C4-2B (cell line): ENCODE data around the gene FOXN3.

Experiments used
- H3K27ac ChIP-seq: fragments of 450-650 bp; 2 replicates; pipeline ENCODE4 v1.5.1; 2017
- CTCF ChIP-seq: fragments of 450-650 bp; conservative IDR thresholded peaks from 2 replicates; pipeline ENCODE4 v1.5.1; 2017; ENCODE audit warnings: mild to moderate bottlenecking
- ZFX ChIP-seq: fragments of 450-650 bp; IDR thresholded peaks from 2 replicates; pipeline ENCODE4 v1.6.1; 2017

FOXN3 gene

GRCh38 chr14:89359477-89360222 is 57.4 kb downstream of the FOXN3 start:
- TF ChIP-seq CTCF (no peak), ZFX (no peak)
- H3K27ac ChIP-seq, result no peak overlapping the region

- no peak overlapping the region for H3K27ac ChIP-seq
- TF ChIP-seq CTCF (no peak), ZFX (no peak)
Measured at GRCh38 chr14:89357655-89358297, 59.3 kb downstream of the FOXN3 start.

- no peak overlapping the region for H3K27ac ChIP-seq
- no peak for TF ChIP-seq ZFX
- no peak for TF ChIP-seq CTCF
Measured at GRCh38 chr14:89356927-89357326, 60.1 kb downstream of the FOXN3 start.

- TF ChIP-seq CTCF (no peak), ZFX (no peak)
- H3K27ac ChIP-seq, result no peak overlapping the region
Measured at GRCh38 chr14:89356496-89356895, 60.5 kb downstream of the FOXN3 start.

- TF ChIP-seq ZFX (no peak), CTCF (no peak)
- peak overlapping the region; percentile 86; the same call in 1 of the 2 replicates for H3K27ac ChIP-seq
Measured at GRCh38 chr14:89353766-89354113, 63.3 kb downstream of the FOXN3 start.

GRCh38 chr14:89352976-89353765 is 63.9 kb downstream of the FOXN3 start:
- no peak for TF ChIP-seq CTCF
- H3K27ac ChIP-seq, result peak overlapping the region; percentile 86
